DMS114 treated with DMSO at 0.1 percent for 48 hours (cell line): ENCODE measurements around the gene FCGR3A.
"Not testable (repeated sequence)": the region's sequence is repeated elsewhere in the genome, so short reads cannot be mapped to it uniquely, and the experiment has no call there.

ENCODE experiments used
- DNase-seq: peaks from one replicate; lab custom pipeline; 2025; ENCODE audit not compliant: unreplicated experiment; lab: John Stamatoyannopoulos, UW

Gene FCGR3A

DNA sequence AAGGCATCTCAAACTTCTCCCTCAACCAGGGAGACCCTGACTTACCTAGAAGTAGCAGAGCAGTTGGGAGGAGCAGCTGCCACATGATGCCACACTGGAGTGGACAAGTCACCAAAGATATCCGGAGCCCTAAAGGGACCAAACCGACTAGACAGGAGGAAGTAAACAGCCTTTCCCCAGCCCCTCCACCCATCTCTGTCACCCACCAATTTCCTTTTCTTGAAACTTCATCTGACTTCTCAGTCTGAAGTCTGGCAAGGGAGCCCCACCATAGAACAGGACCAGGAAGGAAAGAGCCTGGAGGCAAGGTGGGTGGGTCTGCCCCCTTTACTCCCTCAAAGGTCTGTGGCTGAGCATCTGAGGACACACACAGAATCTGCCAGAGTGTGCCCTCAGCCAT is at the start of gene FCGR3A:
TSS of gene FCGR3A (minus strand) at position 167 of the 400 bp plus-strand sequence. CDS start at position 85, 82 bp downstream.
- no peak for DNase-seq

DNA sequence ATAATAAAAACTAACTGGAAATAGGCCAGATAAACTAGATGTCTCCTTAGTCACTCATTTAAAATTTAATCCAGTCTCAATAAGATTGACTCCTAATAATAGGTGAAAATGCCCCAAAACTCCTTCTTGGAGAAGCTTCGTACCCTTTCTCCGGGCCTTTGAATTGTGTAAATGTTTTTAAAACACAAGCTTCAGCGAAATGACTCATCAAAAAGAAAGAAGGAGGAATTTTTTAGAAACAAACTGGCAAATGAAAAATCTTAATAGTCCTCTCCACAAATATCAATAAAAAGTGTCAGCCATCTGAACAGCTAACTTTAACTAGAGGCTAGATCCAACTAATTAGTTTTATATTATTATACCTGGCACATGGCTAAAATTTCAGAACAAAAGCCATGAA is 47.5 kb upstream of the FCGR3A start:
- not testable (repeated sequence) for DNase-seq

GRCh38 chr1:161595583-161595982 is 46.0 kb upstream of the FCGR3A start:
- DNase-seq, result not testable (repeated sequence)

DNA sequence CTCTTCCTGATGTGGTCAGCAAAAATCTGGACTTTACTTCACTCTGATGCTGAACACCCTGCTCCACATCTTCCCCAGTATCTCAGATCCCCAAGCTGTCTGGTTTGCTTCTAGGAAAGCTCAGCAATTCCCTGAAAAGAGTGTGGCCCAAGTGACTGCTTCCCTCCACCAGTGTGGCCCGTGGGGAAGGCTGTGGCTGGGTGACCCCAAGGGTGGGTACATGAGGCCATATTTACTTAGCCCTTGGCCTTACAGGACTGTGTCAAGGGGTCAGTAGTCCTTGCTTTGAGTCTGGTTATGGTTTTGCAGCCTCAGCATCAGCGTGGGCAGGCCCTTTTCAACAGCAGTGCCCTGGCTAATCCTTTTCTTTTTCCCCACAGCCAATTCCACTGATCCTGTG is 45.6 kb upstream of the FCGR3A start:
- not testable (repeated sequence) for DNase-seq

DNA sequence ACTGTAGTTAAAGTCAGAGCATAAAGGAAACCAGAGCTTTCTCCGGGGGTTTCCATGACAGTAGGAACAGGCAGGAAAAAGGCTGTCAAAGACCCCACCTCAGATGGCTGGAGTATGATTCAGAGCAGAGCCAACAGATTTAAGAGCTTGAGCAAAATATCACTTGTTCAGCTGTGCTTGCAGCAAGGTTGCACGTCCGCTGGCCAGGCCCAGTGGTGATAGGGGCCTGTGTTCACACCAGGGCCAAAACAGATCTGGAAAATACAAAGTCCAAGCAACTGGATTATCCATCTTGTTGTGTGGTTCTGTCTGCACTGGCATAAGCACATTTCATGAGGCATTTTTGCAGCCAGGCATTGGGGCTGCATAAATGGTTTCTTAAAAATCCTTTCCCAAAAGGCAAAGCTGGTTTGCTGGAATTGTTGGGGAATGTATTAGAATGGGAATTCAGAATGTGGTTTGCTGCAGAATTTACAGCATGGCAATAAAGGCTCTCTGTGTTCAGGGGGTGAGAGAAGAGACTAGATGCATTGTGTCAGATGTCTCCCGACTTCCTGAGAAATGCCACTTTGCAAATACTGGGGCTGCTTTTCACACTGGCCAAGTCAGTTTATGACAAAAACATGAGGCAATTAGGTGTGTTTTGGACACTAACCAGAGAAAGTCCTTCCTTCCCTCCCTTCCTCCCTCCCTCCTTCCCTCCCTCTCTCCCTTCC is 44.8 kb upstream of the FCGR3A start:
- not testable (repeated sequence) for DNase-seq

GRCh38 chr1:161593092-161593755 is 43.6 kb upstream of the FCGR3A start:
- not testable (repeated sequence) for DNase-seq

GRCh38 chr1:161592586-161592985 is 43.0 kb upstream of the FCGR3A start:
- not testable (repeated sequence) for DNase-seq

- DNase-seq, result not testable (repeated sequence)
These were observed 40.3 kb upstream of the FCGR3A start for GRCh38 chr1:161589920-161590319.

DNA sequence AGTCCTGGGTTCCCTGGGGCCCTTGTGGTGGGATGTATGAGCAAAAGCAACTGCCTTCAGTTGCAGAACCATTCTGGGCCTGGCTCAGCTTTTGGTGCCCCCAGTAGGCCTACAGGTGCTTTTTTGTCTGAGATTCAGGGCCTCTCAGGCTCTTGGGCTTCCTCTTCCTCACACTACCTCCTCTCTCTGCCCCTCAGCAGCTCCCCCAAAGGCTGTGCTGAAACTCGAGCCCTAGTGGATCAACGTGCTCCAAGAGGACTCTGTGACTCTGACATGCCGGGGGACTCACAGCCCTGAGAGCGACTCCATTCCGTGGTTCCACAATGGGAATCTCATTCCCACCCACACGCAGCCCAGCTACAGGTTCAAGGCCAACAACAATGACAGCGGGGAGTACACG is 39.7 kb upstream of the FCGR3A start:
- DNase-seq, result not testable (repeated sequence)

DNA sequence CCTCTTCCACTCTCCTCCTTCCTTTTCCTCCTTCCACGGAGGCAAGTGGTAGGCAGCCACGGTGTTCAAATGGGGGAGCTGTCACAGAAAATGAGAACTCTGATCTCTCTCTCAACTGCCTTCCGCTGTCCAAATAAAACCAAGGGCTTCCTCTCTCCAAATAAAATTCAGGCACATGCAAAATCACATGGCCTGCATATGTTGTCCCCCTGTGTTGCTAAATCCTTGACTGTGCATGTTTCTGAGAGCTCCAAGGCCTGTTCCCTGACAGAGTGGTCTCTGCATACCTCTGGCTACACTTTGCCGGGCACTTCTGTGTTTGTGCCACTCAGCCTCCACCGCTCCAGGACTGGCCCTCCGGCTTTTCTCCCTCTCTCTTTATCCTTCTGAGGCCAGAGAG is 39.0 kb upstream of the FCGR3A start:
- not testable (repeated sequence) for DNase-seq

- not testable (repeated sequence) for DNase-seq
These were observed 33.3 kb upstream of the FCGR3A start for GRCh38 chr1:161582882-161583281.

- DNase-seq, result not testable (repeated sequence)
These were observed 31.4 kb upstream of the FCGR3A start for GRCh38 chr1:161580879-161581537.

- DNase-seq, result not testable (repeated sequence)
These were observed 30.4 kb upstream of the FCGR3A start for GRCh38 chr1:161579856-161580507.

DNA sequence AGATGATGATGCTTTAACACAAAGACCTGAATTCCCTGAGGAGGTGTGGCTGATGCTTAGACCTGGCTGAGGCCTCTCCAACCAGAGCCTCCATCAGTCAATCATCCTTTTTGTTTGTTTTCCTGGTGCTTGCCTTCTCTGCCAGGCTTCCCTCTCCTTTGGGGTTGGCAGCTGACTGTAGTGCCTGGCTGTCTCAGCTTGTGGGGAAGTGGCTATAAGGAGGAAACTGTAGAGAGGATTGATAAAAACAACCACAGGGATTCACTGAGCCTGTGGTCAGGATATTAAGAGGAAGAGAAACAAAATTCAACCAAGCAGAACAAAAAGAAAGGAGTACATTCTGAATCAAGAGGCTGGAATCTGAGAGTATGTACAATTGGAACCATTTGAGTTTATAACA is 27.1 kb upstream of the FCGR3A start:
- not testable (repeated sequence) for DNase-seq

GRCh38 chr1:161571703-161572102 is 22.1 kb upstream of the FCGR3A start:
- DNase-seq, result not testable (repeated sequence)

DNA sequence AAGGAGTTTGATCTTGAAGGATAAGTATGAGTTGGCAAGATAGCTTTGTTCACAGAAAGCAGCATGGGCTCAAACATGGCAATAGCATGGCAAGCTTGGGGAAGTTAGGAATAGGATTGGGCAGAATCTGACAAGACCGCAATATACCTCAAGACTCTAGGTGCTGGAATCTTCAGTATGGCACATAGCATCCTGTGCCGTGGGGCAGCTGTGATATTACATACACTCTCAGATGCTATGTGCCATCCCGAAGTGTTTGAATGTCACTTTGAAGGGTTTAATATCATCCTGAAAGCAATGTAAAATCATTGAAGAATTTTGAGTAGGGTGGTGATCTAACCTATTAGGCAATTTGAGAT is 17.0 kb upstream of the FCGR3A start:
- DNase-seq, result not testable (repeated sequence)

DNA sequence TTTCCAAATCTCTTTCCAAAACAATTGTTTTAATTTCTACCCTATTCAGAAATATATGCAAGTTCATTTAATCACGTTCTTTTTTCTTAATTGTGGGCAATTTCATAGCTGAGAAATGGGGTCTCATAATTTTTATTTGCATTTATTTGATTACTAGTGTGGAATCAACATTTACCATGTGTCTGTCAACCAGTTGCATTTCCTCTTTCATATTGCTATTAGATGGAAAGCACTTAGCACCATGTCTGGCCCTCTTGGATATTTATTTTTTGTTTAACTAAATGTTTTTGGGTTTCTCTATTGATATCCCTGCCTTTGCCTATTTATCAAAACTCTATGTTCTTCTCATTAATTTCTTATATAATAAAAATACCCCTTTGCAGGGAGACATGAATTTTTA is 13.9 kb upstream of the FCGR3A start:
- DNase-seq, result not testable (repeated sequence)

- not testable (repeated sequence) for DNase-seq
These were observed 12.8 kb upstream of the FCGR3A start for GRCh38 chr1:161562441-161562840.

DNA sequence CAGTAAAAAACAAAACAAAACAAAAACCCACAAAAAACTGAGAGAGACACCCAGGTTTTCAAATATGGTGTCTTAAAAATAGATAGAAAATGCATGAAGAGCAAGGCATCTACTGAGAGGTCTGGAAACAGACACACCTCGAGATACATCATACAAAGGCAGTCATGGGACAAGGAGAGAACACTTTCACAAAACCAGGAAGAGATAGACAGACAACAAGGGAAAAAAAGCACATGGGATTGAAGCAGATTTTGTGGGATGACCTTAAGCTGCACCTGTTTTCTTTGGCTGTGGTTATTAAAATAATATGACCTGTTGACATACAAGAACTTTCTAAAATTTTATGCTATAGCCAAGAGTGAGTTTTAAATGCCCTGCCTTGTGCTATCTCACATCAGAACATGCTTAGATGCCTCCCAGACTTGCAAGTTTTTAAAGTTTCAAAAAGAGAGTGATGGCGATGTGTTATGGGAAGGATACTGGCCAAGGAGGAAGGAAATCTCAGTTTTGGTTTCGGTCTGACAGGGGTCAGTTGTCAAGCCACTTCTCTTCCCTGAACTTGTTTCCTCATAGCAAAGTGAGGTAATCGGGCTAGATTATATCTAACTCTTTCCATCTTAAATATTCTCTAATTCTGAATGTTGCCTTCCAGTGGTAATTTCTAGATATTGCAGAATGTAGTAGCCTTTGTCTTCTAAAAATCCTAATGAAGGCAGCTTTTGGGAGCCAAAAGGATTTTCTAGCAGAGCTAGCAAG is 11.5 kb upstream of the FCGR3A start:
- not testable (repeated sequence) for DNase-seq
